Ectodermal cell (in vitro differentiated cells): ENCODE results near the gene TOP1.

Experiments used
- H3K27ac ChIP-seq: 2 replicates; pipeline ENCODE4 v1.7.0; 2013; ENCODE audit warnings: mild to moderate bottlenecking, low read depth, low read length; ENCODE audit not compliant: insufficient read depth, poor library complexity, severe bottlenecking
- H3K27me3 ChIP-seq: 2 replicates; pipeline ENCODE4 v1.7.0; 2013; ENCODE audit warnings: mild to moderate bottlenecking, low read length; ENCODE audit not compliant: insufficient read depth, control insufficient read depth, poor library complexity, severe bottlenecking
- H3K36me3 ChIP-seq: one replicate; pipeline ENCODE4 v1.7.0; 2013; ENCODE audit warnings: low read length; ENCODE audit not compliant: control insufficient read depth, insufficient read depth
- H3K4me1 ChIP-seq: one replicate; pipeline ENCODE4 v1.7.0; 2013; ENCODE audit warnings: low read length; ENCODE audit not compliant: control insufficient read depth, insufficient read depth
- H3K4me3 ChIP-seq: 2 replicates; pipeline ENCODE4 v1.7.0; 2013; ENCODE audit warnings: low read depth, low read length, control low read depth; ENCODE audit not compliant: insufficient read depth
- H3K9me3 ChIP-seq: 2 replicates; pipeline ENCODE4 v1.7.0; 2013; ENCODE audit warnings: mild to moderate bottlenecking, low read length, moderate library complexity; ENCODE audit not compliant: control insufficient read depth
- WGBS, 2 experiments: methylation state at CpG; one replicate each; pipeline ENCODE4 v1.1.7; 2013; ENCODE audit warnings: missing lambda C conversion rate in 2 of 2; 5-methylcytosine and 5-hydroxymethylcytosine counted together

TOP1 gene

GRCh38 chr20:41136680-41137613 is 108.3 kb downstream of the TOP1 start, which contains the start of gene PLCG1:
Gene PLCG1, plus strand, starts transcription at chr20:41137543. Its CDS starts 99 bp downstream, at chr20:41137642.
- H3K27ac ChIP-seq = peak within 1 kb of the TSS; percentile 98
- peak within 1 kb of the TSS; percentile 91 for H3K4me3 ChIP-seq
- WGBS, 2 experiments = 0% methylated on average over 121 of the region's 121 CpGs
- no peaks in the 10 kb centered on the region for H3K27me3 ChIP-seq
- H3K4me1 ChIP-seq = peaks cover 38% of the 10 kb centered on the region
- H3K9me3 ChIP-seq = no peaks in the 10 kb centered on the region
- H3K36me3 ChIP-seq = no peaks in the 10 kb centered on the region

- WGBS, 2 experiments = 0% methylated on average over 66 of the region's 66 CpGs
- Histone ChIP-seq H3K9me3 (no peaks in the 10 kb centered on the region), H3K4me3 (peak overlapping the region; percentile 91), H3K27ac (peak overlapping the region; percentile 98), H3K36me3 (no peaks in the 10 kb centered on the region), H3K27me3 (no peaks in the 10 kb centered on the region), H3K4me1 (peaks cover 44% of the 10 kb centered on the region)
Observed at GRCh38 chr20:41137614-41138474, 109.2 kb downstream of the TOP1 start.

- Histone ChIP-seq H3K36me3 (no peaks in the 10 kb centered on the region), H3K4me1 (peaks cover 44% of the 10 kb centered on the region), H3K27ac (no peak overlapping the region), H3K9me3 (no peaks in the 10 kb centered on the region), H3K27me3 (no peaks in the 10 kb centered on the region), H3K4me3 (peak overlapping the region; percentile 91)
- WGBS, 2 experiments = 24% methylated on average over 12 of the region's 12 CpGs
Observed at GRCh38 chr20:41138475-41139226, 110.0 kb downstream of the TOP1 start.

- WGBS, 2 experiments = 87 to 91% methylated on average over 5 of the region's 5 CpGs
Observed at GRCh38 chr20:41139227-41140093, 110.8 kb downstream of the TOP1 start.

GRCh38 chr20:41140226-41141133 is 111.9 kb downstream of the TOP1 start:
- Histone ChIP-seq H3K4me3 (no peak overlapping the region), H3K27ac (no peak overlapping the region), H3K4me1 (peaks cover 44% of the 10 kb centered on the region), H3K27me3 (no peaks in the 10 kb centered on the region), H3K36me3 (no peaks in the 10 kb centered on the region), H3K9me3 (no peaks in the 10 kb centered on the region)
- WGBS, 2 experiments = 86% methylated on average over 10 of the region's 10 CpGs

More at GRCh38 chr20:41139227-41140093, 110.8 kb downstream of the TOP1 start:
- H3K4me3 ChIP-seq = peak overlapping the region; percentile 91
- no peaks in the 10 kb centered on the region for H3K36me3 ChIP-seq
- H3K27ac ChIP-seq = no peak overlapping the region
- H3K4me1 ChIP-seq = peaks cover 44% of the 10 kb centered on the region
- no peaks in the 10 kb centered on the region for H3K27me3 ChIP-seq
- H3K9me3 ChIP-seq = no peaks in the 10 kb centered on the region

GRCh38 chr20:41141153-41141815 is 112.7 kb downstream of the TOP1 start:
- 72 to 74% methylated on average over 8 of the region's 8 CpGs for WGBS, 2 experiments
- H3K9me3 ChIP-seq = no peaks in the 10 kb centered on the region
- H3K27ac ChIP-seq = no peak overlapping the region
- H3K36me3 ChIP-seq = no peaks in the 10 kb centered on the region
- peaks cover 40% of the 10 kb centered on the region for H3K4me1 ChIP-seq
- H3K4me3 ChIP-seq = no peak overlapping the region
- no peaks in the 10 kb centered on the region for H3K27me3 ChIP-seq

GRCh38 chr20:41142245-41142644 is 113.6 kb downstream of the TOP1 start:
- no peak overlapping the region for H3K27ac ChIP-seq

GRCh38 chr20:41142919-41143318 is 114.3 kb downstream of the TOP1 start:
- Histone ChIP-seq H3K9me3 (no peaks in the 10 kb centered on the region), H3K36me3 (no peaks in the 10 kb centered on the region), H3K27me3 (no peaks in the 10 kb centered on the region), H3K4me3 (no peak overlapping the region), H3K4me1 (peaks cover 38% of the 10 kb centered on the region), H3K27ac (no peak overlapping the region)
- 80 to 86% methylated on average over 5 of the region's 5 CpGs for WGBS, 2 experiments

More at GRCh38 chr20:41142245-41142644, 113.6 kb downstream of the TOP1 start:
- Histone ChIP-seq H3K27me3 (no peaks in the 10 kb centered on the region), H3K4me3 (no peak overlapping the region), H3K9me3 (no peaks in the 10 kb centered on the region), H3K36me3 (no peaks in the 10 kb centered on the region), H3K4me1 (peaks cover 38% of the 10 kb centered on the region)
- WGBS, 2 experiments = 88 to 90% methylated on average over 4 of the region's 4 CpGs
